Endothelial cell of umbilical vein (primary cell): Measurements from ENCODE around the gene UBXN2A. TPM values are rescaled to one million over a fixed set of nuclear protein-coding genes. Genes with fewer than 3 reads are reported as not detected.

ENCODE experiments used
- BruUV-seq: library from RNA; stranded (reverse); fragments of 400-500 nt; replicated peaks from 2 replicates; lab custom pipeline; 2021; lab: Mats Ljungman, UMichigan
- CTCF ChIA-PET: fragments of 300-600, 350-600 bp; sonication (Branson Sonifier 250); formaldehyde crosslinking; loops from one replicate; lab custom pipeline; 2021; ENCODE audit warnings: antibody characterized with exemption, inconsistent platforms; lab: Charles Lee
- POLR2A ChIA-PET: fragments of 300-600, 350-600 bp; sonication (Branson Sonifier 250); formaldehyde crosslinking; loops from one replicate; lab custom pipeline; 2021; ENCODE audit warnings: antibody characterized with exemption, inconsistent platforms; lab: Charles Lee
- DNase-seq: peaks from one replicate; pipeline ENCODE4 v3.0.0-alpha.2; 2011; ENCODE audit warnings: low read depth, low spot score
- FAIRE-seq: peaks from 2 replicates; lab custom pipeline; 2011; peaks lifted over from hg19 to GRCh38; lab: Jason Lieb, UNC
- H2AFZ ChIP-seq: 2 replicates; pipeline ENCODE4 v1.6.0; 2012; ENCODE audit warnings: low read depth, low read length, control low read depth, inconsistent platforms
- H3K27ac ChIP-seq: 2 replicates; pipeline ENCODE4 v1.5.1; 2011; ENCODE audit warnings: low read depth, mild to moderate bottlenecking, control low read depth, low read length, moderate library complexity; ENCODE audit not compliant: insufficient read depth
- H3K27me3 ChIP-seq, 2 experiments: 2 replicates each; pipeline versions ENCODE4 v1.6.0 to v1.6.1; 2011; ENCODE audit warnings: low read length in 2 of 2, mixed read lengths in 1 of 2; ENCODE audit not compliant: control insufficient read depth in 2 of 2, insufficient read depth in 2 of 2
- H3K36me3 ChIP-seq, 2 experiments: 2 replicates in 1 of 2; 3 replicates in 1 of 2; pipeline ENCODE4 v1.5.1; 2011; ENCODE audit warnings: low read length in 2 of 2, mild to moderate bottlenecking in 1 of 2, moderate library complexity in 1 of 2; ENCODE audit not compliant: control insufficient read depth in 2 of 2, insufficient read depth in 2 of 2; ENCODE audit errors: extremely low read depth in 1 of 2
- H3K4me1 ChIP-seq: 3 replicates; pipeline ENCODE4 v1.5.1; 2011; ENCODE audit warnings: mild to moderate bottlenecking, low read length; ENCODE audit not compliant: control insufficient read depth, insufficient read depth; ENCODE audit errors: extremely low read depth
- H3K4me2 ChIP-seq: 2 replicates; pipeline ENCODE4 v1.6.1; 2011; ENCODE audit warnings: low read length, control low read depth, mixed read lengths; ENCODE audit not compliant: insufficient read depth
- H3K4me3 ChIP-seq, 3 experiments: fragments of 200-600 bp in 1 of 3; sonication (generic), shearing (Covaris generic) in 1 of 3; replicated peaks in 1 of 3; 2 replicates each; pipeline ENCODE4 v1.5.1; 2011 to 2016; ENCODE audit warnings: control low read depth in 3 of 3, low read length in 3 of 3, mild to moderate bottlenecking in 2 of 3, inconsistent platforms in 1 of 3, low read depth in 1 of 3, moderate library complexity in 1 of 3; ENCODE audit not compliant: insufficient read depth in 1 of 3
- H3K79me2 ChIP-seq: 2 replicates; pipeline ENCODE4 v1.6.0; 2012; ENCODE audit warnings: low read length, inconsistent platforms; ENCODE audit not compliant: control insufficient read depth, insufficient read depth
- H3K9ac ChIP-seq: replicated peaks from 2 replicates; pipeline ENCODE3; 2011; ENCODE audit warnings: low read length, control low read depth; ENCODE audit not compliant: insufficient read depth; ENCODE audit errors: extremely low read depth
- H3K9me1 ChIP-seq: replicated peaks from 3 replicates; pipeline ENCODE4 v1.6.0; 2011; ENCODE audit warnings: mild to moderate bottlenecking, low read length; ENCODE audit not compliant: control insufficient read depth, insufficient read depth; ENCODE audit errors: extremely low read depth
- H3K9me3 ChIP-seq: replicated peaks from 2 replicates; pipeline ENCODE4 v1.5.1; 2012; ENCODE audit warnings: low read length, inconsistent platforms; ENCODE audit not compliant: control insufficient read depth, insufficient read depth
- H4K20me1 ChIP-seq: replicated peaks from 2 replicates; pipeline ENCODE3; 2011; ENCODE audit warnings: mild to moderate bottlenecking, low read length; ENCODE audit not compliant: control insufficient read depth, insufficient read depth; ENCODE audit errors: extremely low read depth
- CTCF ChIP-seq, 2 donors: IDR thresholded peaks; 1 replicate in 1 of 2; 2 replicates in 1 of 2; pipeline ENCODE4 v1.5.1; 2011; ENCODE audit warnings: low read length in 2 of 2, mild to moderate bottlenecking in 2 of 2, moderate library complexity in 2 of 2, control low read depth in 1 of 2, inconsistent platforms in 1 of 2, low read depth in 1 of 2; ENCODE audit not compliant: insufficient read depth in 1 of 2; ENCODE audit errors: extremely low read depth in 1 of 2
- EZH2 ChIP-seq: IDR thresholded peaks from 2 replicates; pipeline ENCODE4 v1.6.1; 2012; ENCODE audit warnings: borderline replicate concordance, low read depth, mild to moderate bottlenecking, moderate library complexity, low read length, inconsistent platforms; ENCODE audit not compliant: severe bottlenecking
- FOS ChIP-seq: IDR thresholded peaks from 2 replicates; pipeline ENCODE4 v1.6.1; 2011; ENCODE audit warnings: mild to moderate bottlenecking, low read length, moderate library complexity, borderline replicate concordance; ENCODE audit not compliant: insufficient read depth
- GATA2 ChIP-seq: IDR thresholded peaks from 2 replicates; pipeline ENCODE4 v1.7.0; 2011; ENCODE audit warnings: low read depth, mild to moderate bottlenecking, moderate library complexity, mixed read lengths, low read length; ENCODE audit not compliant: insufficient read length, insufficient read depth
- JUN ChIP-seq: IDR thresholded peaks from 2 replicates; pipeline ENCODE4 v1.6.1; 2011; ENCODE audit warnings: borderline replicate concordance, low read depth; ENCODE audit not compliant: insufficient read length, insufficient read depth
- MAX ChIP-seq: IDR thresholded peaks from 2 replicates; pipeline ENCODE4 v1.6.1; 2011; ENCODE audit not compliant: insufficient read depth, insufficient read length
- MYC ChIP-seq: IDR thresholded peaks from one replicate; pipeline ENCODE4 v1.6.1; 2011; ENCODE audit warnings: mild to moderate bottlenecking, low read depth, low read length
- POLR2A ChIP-seq: IDR thresholded peaks from 2 replicates; pipeline ENCODE4 v1.6.1; 2012; ENCODE audit warnings: low read depth, mild to moderate bottlenecking, control low read depth, low read length
- POLR2AphosphoS5 ChIP-seq: IDR thresholded peaks from 2 replicates; pipeline ENCODE4 v1.6.1; 2012; ENCODE audit warnings: low read depth, mild to moderate bottlenecking, control low read depth, low read length, moderate library complexity; ENCODE audit not compliant: insufficient read depth
- dilution Hi-C: fragments of 300-500 bp; cut with MboI; formaldehyde crosslinking; loops from one replicate; pipeline ENCODE4 v1.15.0; 2019; ENCODE audit warnings: low sequenced_read_pairs; ENCODE audit not compliant: extremely low pct_ligation_motif_present
- intact Hi-C: fragments of 100-400 bp; cut with micrococcal nuclease; formaldehyde crosslinking; loops from one replicate; pipeline ENCODE4 v1.10.0; 2022
- polyA plus RNA-seq, 4 experiments: library from polyadenylated mRNA; depleted of rRNA in 3 of 4; stranded (reverse) in 3 of 4; unstranded in 1 of 4; fragments of >200 nt; gene quantifications; 2 replicates each; pipeline versions ENCODE4 v1.2.1 to v1.2.3, GENCODE V29; 2011 to 2012; ENCODE audit warnings: missing spikeins in 1 of 4
- total RNA-seq: library from RNA; stranded (reverse); gene quantifications from 2 replicates; pipeline ENCODE4 v1.2.3, GENCODE V29; 2021

The UBXN2A gene
- total and polyA plus RNA-seq, 2 donors (not counting 3 experiments of a cell fraction or from before 2014, with no cell fraction given), result 3.6 to 19.0 TPM

GRCh38 chr2:24022324-24022974 is 82.2 kb downstream of the UBXN2A start:
- DNase-seq, result no peak

More at GRCh38 chr2:24022324-24022974, 82.2 kb downstream of the UBXN2A start:
- H3K27ac ChIP-seq, result no peak overlapping the region
- no peak for FAIRE-seq
- CTCF ChIA-PET, result interaction anchor here (0.8 to 2.6 kb wide), 3 partner anchors 41 to 198 kb away, joined by 3 to 13 read pairs (median 3); partner anchors contain the start of gene ATAD2B
- intact Hi-C loops (no loop called here), dilution Hi-C loops (no loop called here)
- POLR2A ChIA-PET, result no interaction called here
- no peak overlapping the region for H3K4me2 ChIP-seq
- no peak overlapping the region for H3K9ac ChIP-seq
- no peak overlapping the region for H3K4me3 ChIP-seq
- H3K9me1 ChIP-seq, result no peaks in the 10 kb centered on the region
- H3K4me1 ChIP-seq, result no peaks in the 10 kb centered on the region
- no TSS peak for BruUV-seq
- no peaks in the 10 kb centered on the region for H4K20me1 ChIP-seq
- no peak overlapping the region for H2AFZ ChIP-seq
- H3K36me3 ChIP-seq, result peaks cover 0 to 2% of the 10 kb centered on the region in 2 experiments
- no peaks in the 10 kb centered on the region for H3K27me3 ChIP-seq
- no peaks in the 10 kb centered on the region for H3K79me2 ChIP-seq
- TF ChIP-seq CTCF (IDR thresholded peaks at IDR 0.05; ENCODE audit: extremely low read depth in 1 of 2, insufficient read depth in 1 of 2, low read depth in 1 of 2, low read length in 2 of 2), result no peak
- no peak for TF ChIP-seq POLR2AphosphoS5
- TF ChIP-seq POLR2A, result no peak
- no peak for TF ChIP-seq FOS
- no peak for TF ChIP-seq MYC
- TF ChIP-seq GATA2, result no peak
- no peak for TF ChIP-seq EZH2
- TF ChIP-seq JUN, result no peak
- TF ChIP-seq MAX, result no peak
- H3K9me3 ChIP-seq, result no peaks in the 10 kb centered on the region
